IPS DF 6.9 (cell line): ENCODE data around the gene FAM107B.

Source experiments
- DNase-seq: peaks from one replicate; pipeline ENCODE4 v3.0.0-alpha.2; 2013; ENCODE audit warnings: low read depth, low spot score
- H3K27ac ChIP-seq: one replicate; pipeline ENCODE4 v1.5.1; 2013; ENCODE audit warnings: low read length, control low read depth
- H3K27me3 ChIP-seq: 2 replicates; pipeline ENCODE4 v1.6.1; 2013; ENCODE audit warnings: mild to moderate bottlenecking, low read length; ENCODE audit not compliant: control insufficient read depth, insufficient read depth
- H3K36me3 ChIP-seq: 2 replicates; pipeline ENCODE4 v1.6.1; 2013; ENCODE audit warnings: low read length; ENCODE audit not compliant: control insufficient read depth, insufficient read depth
- H3K4me1 ChIP-seq: 2 replicates; pipeline ENCODE4 v1.6.1; 2013; ENCODE audit warnings: low read length; ENCODE audit not compliant: control insufficient read depth, insufficient read depth
- H3K4me3 ChIP-seq: 2 replicates; pipeline ENCODE4 v1.5.1; 2013; ENCODE audit warnings: mild to moderate bottlenecking, low read length
- H3K9me3 ChIP-seq: 2 replicates; pipeline ENCODE4 v1.6.1; 2013; ENCODE audit warnings: low read length, inconsistent platforms; ENCODE audit not compliant: control insufficient read depth, insufficient read depth
- WGBS: extraction: QIAGEN DNeasy Blood & Tissue Kit; methylation state at CpG from one replicate; pipeline ENCODE4 v1.1.7; 2013; ENCODE audit warnings: mixed read lengths, missing lambda C conversion rate; ENCODE audit not compliant: insufficient read length, insufficient coverage; 5-methylcytosine and 5-hydroxymethylcytosine counted together

The FAM107B gene

DNA sequence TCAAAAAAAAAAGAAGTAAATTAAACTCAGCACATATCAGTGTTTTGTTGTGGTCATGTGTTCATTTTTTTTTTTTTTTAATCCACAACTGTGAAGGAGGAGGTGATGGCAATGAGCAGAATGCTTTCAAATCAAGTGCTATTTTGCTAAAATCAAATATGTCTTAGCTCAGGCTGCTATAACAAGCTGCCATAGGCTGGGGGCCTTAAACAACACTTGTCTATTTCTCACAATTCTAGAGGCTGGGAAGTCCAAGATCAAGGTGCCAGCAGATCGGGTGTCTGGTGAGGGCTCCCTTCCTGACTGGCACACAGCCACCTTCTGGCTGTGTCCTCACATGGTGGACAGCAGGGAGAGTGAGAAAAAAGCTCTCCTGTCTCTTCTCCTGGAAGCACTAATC, 203.9 kb downstream of the FAM107B start:
- Histone ChIP-seq H3K27me3 (no peaks in the 10 kb centered on the region), H3K27ac (no peak overlapping the region), H3K9me3 (peaks cover 1% of the 10 kb centered on the region; the same call in 1 of the 2 replicates), H3K4me1 (no peaks in the 10 kb centered on the region), H3K4me3 (no peak overlapping the region), H3K36me3 (no peaks in the 10 kb centered on the region; the same call in 1 of the 2 replicates)
- no peak for DNase-seq
- WGBS = no CpG with 5 or more reads among the region's 1 CpG

DNA sequence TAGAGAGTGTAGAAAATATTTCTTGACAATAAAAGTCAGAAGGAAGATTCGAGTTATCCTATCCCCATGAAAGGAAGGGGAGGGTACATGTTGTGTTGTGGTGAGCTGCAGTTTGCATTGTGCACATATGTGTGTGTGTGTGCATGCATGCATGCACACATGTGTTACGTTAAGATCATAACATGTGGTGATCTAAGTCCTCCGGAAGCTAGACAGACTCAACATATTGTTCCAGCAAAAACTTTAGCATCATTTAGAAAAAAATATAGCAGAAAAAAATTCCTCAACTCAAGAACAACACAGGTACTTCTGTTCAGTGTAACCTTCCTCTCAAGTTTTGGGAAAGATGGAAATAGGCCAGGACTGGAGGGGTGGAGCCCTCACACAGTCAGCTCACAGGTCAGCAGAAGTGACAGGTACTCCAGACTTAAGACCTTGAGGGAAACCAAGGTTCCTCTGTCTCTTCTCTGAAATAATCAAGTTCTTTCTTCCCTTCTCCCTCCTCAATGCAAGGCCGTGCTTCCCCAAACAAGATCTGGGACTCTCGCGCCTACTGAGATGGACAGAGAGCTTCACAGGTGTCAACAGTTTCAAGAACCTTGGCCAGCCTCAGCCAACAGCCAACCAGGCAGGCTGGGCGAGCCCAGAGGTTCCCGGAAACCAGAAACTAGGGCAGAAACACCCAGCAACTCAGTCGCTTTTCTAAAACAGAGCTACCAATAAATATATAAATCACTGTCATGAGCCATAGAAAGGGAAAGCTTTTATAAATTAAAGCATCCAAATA, 205.2 kb downstream of the FAM107B start:
- Histone ChIP-seq H3K27ac (no peak overlapping the region), H3K4me3 (no peak overlapping the region), H3K27me3 (no peaks in the 10 kb centered on the region), H3K4me1 (no peaks in the 10 kb centered on the region), H3K9me3 (peaks cover 1% of the 10 kb centered on the region; the same call in 1 of the 2 replicates), H3K36me3 (no peaks in the 10 kb centered on the region; the same call in 1 of the 2 replicates)
- no peak for DNase-seq
- no CpG with 5 or more reads among the region's 9 CpGs for WGBS

DNA sequence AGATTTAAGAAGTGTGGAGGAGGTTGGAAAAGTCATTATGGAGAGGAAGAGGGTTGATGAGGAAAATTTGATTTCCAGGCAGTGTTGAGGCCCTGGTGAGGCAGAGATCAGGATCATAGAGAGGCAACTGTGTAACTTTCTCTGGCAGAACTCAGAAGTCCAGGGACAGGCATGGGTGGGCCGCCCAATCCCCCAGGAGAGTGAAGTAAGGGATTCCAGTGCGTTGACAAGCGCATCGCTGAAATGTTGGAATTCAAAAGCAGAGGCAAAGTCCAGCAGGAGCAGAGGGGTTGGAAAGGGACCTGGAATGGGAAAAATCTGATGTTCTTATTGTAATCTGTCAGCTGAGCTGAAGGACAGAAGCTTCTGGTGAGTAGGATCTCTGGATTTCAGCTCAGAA, 207.3 kb downstream of the FAM107B start:
- Histone ChIP-seq H3K27ac (no peak overlapping the region), H3K9me3 (peaks cover 1% of the 10 kb centered on the region; the same call in 1 of the 2 replicates), H3K4me1 (no peaks in the 10 kb centered on the region), H3K27me3 (no peaks in the 10 kb centered on the region), H3K36me3 (no peaks in the 10 kb centered on the region; the same call in 1 of the 2 replicates), H3K4me3 (no peak overlapping the region)
- no CpG with 5 or more reads among the region's 4 CpGs for WGBS
- DNase-seq = no peak

DNA sequence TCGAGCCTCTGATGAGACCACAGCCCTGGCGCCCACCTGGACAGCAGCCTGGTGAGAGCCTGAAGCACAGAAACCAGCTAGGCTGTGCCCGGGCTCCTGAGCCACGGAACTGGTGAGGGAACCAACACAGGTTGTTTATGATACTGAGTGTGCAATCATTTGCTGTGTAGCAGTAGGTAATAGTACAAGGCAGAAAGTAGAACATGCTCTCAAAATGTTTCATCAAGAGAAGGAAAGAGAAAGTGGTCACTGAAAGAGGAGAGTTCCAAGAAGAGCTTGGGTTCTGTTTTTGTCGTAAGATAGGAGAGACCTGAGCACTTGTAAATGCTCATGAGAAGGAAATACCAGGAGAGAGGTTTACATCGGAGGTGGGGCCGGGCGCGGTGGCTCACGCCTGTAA, 208.2 kb downstream of the FAM107B start:
- Histone ChIP-seq H3K9me3 (peaks cover 1% of the 10 kb centered on the region; the same call in 1 of the 2 replicates), H3K36me3 (no peaks in the 10 kb centered on the region; the same call in 1 of the 2 replicates), H3K27ac (no peak overlapping the region), H3K4me3 (no peak overlapping the region), H3K4me1 (no peaks in the 10 kb centered on the region), H3K27me3 (no peaks in the 10 kb centered on the region)
- DNase-seq = no peak
- no CpG with 5 or more reads among the region's 10 CpGs for WGBS

DNA sequence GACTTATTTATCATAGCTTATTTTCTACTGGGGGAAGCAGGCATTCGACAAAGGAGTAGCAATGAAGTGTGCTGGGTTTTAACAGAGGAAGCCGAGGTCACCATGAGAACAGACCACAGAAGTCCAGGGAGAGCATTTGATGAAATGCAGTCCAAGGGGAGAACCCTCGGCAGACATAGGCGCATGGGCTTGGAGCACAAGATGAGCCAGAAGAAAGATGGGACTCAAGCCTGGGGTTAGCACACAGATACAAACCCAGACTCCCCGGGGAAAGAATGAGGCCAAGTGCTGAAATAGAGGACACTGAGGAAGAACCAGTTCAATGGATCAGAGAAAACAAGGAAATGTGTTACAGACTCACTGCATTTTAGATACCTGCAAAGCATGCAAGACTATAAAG, 209.5 kb downstream of the FAM107B start:
- Histone ChIP-seq H3K27ac (no peak overlapping the region), H3K36me3 (no peaks in the 10 kb centered on the region; the same call in 1 of the 2 replicates), H3K9me3 (peaks cover 1% of the 10 kb centered on the region; the same call in 1 of the 2 replicates), H3K4me3 (no peak overlapping the region), H3K27me3 (no peaks in the 10 kb centered on the region), H3K4me1 (peaks cover 2% of the 10 kb centered on the region; the same call in 1 of the 2 replicates)
- no CpG with 5 or more reads among the region's 5 CpGs for WGBS
- DNase-seq = no peak

DNA sequence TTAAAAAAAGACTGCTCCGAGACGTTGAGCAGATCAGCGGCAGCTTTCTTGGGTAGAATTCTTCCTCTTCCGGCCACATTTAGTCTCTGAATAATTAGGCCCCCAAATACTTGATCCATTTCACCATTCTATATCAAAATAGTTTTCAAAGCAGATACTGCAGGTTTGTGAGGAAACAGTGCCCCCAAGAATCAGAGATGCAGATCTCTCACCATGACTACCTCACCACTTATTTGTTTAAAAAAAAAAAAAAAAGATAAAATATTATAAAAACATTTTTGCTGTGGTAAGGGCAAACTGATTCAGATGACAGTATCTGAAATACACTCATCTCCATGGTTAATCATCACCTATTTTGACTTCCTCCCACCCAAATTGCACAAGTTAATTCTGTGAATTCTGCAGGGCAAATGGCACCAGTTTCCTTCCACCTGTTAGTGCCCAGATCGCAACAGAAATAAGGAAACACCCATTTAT, 210.4 kb downstream of the FAM107B start:
- WGBS = no CpG with 5 or more reads among the region's 5 CpGs
- no peak overlapping the region for H3K4me3 ChIP-seq

DNA sequence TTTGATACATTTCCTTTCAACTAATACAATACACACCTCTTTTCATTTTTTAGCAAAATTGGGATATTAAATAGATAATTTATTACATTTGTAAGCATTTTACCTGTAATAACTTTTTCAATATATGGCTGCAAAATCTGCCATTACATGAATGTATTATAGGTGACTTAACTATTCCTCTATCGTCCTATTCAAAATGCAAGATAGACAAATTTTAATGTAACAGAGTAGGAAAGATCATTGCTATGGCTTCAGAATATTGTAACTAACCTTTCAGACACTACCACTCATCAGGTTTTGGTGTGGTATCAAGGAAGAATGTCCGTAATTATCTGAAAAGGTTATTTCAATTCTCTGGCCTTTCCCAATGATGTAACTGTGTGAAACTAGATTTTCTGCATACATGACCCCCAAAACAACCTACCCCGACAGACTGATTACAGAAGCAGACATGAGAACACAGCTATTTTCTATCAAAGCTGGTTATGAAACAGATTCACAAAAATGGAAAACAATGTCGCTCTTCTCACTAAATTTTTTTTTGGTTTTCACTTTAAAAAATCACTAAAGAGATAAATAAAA, 211.2 kb downstream of the FAM107B start:
- no CpG with 5 or more reads among the region's 4 CpGs for whole genome bisulfite sequencing
- Histone ChIP-seq H3K27me3 (no peaks in the 10 kb centered on the region), H3K9me3 (peaks cover 1% of the 10 kb centered on the region; the same call in 1 of the 2 replicates), H3K36me3 (no peaks in the 10 kb centered on the region; the same call in 1 of the 2 replicates), H3K27ac (no peak overlapping the region), H3K4me1 (peaks cover 3% of the 10 kb centered on the region; the same call in 1 of the 2 replicates), H3K4me3 (no peak overlapping the region)
- no peak for DNase-seq

More for the DNA sequence above, 210.4 kb downstream of the FAM107B start:
- no peaks in the 10 kb centered on the region for H3K27me3 ChIP-seq
- no peak overlapping the region for H3K27ac ChIP-seq
- peaks cover 2% of the 10 kb centered on the region; the same call in 1 of the 2 replicates for H3K4me1 ChIP-seq
- no peaks in the 10 kb centered on the region; the same call in 1 of the 2 replicates for H3K36me3 ChIP-seq
- H3K9me3 ChIP-seq = peaks cover 1% of the 10 kb centered on the region; the same call in 1 of the 2 replicates
- no peak for DNase-seq

DNA sequence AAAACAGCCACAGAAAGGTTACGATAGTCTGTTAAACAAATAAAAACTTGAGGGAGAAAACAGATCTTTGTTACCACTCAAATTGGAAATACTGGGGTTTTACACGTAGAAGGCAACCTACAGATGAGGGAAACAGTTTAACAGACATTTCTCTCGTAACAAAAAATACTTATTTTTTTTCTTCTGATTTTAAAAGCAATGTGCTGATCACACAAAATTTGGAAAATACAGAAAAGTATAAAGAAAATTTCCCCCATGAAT, 211.7 kb downstream of the FAM107B start:
- no peak for DNase-seq
- WGBS = no CpG with 5 or more reads among the region's 3 CpGs
- H3K27ac ChIP-seq = no peak overlapping the region
- peaks cover 1% of the 10 kb centered on the region; the same call in 1 of the 2 replicates for H3K9me3 ChIP-seq
- H3K27me3 ChIP-seq = no peaks in the 10 kb centered on the region
- H3K36me3 ChIP-seq = no peaks in the 10 kb centered on the region; the same call in 1 of the 2 replicates
- H3K4me3 ChIP-seq = no peak overlapping the region
- peaks cover 4% of the 10 kb centered on the region for H3K4me1 ChIP-seq

DNA sequence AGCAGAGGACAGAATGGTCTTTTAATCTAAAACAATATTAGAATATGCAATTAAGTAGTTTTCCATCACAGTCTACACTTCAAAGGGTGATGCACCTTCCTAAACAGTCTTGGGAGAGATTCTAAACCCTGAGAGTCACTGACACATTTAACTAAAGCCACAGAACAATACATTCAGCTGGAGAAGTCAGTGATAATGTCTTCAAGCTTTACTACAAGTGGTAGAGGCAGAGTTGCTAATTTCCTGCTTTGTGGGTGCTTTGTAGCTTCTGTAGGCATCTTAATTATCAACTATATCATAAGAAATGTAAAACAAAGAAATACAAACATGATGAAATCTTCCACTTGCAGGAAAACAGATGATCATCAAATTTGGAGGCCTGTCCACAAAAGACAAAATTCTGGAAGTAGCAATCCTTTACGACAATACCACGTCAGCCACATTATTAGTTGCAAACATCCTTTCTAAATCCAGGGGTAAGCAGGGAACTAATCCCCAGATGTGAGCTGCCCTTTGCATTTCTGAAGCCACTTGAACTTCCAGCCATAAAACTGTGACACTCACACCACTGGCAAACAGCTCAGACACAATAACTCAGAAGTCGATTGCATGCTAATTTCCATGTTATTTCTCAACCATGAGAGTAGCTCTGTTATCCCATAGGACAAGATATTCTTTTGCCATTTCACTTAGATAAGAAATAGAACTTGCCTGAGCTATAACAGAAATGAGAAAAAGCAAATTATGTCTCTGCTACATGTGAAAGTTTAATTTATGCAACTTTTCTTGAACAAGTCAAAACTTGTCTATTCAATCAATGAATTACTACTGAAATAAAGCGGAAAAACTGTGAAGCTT, 212.2 kb downstream of the FAM107B start:
- no peak overlapping the region for H3K4me3 ChIP-seq
- no CpG with 5 or more reads among the region's 4 CpGs for WGBS
- peaks cover 1% of the 10 kb centered on the region; the same call in 1 of the 2 replicates for H3K9me3 ChIP-seq
- no peak overlapping the region for H3K27ac ChIP-seq
- peaks cover 5% of the 10 kb centered on the region for H3K4me1 ChIP-seq
- no peaks in the 10 kb centered on the region; the same call in 1 of the 2 replicates for H3K36me3 ChIP-seq
- DNase-seq = no peak
- H3K27me3 ChIP-seq = no peaks in the 10 kb centered on the region
